Measurements from ENCODE around the gene HIBADH. TPM values are rescaled to one million over a fixed set of nuclear protein-coding genes. Genes with fewer than 3 reads are reported as not detected.

HIBADH gene
- total and polyA plus RNA-seq, 9 of the 15 experiments (the other 6 are each of a cell fraction or from before 2014, with no cell fraction given) = 10.7 to 67.8 (median 36.9) TPM

DNA sequence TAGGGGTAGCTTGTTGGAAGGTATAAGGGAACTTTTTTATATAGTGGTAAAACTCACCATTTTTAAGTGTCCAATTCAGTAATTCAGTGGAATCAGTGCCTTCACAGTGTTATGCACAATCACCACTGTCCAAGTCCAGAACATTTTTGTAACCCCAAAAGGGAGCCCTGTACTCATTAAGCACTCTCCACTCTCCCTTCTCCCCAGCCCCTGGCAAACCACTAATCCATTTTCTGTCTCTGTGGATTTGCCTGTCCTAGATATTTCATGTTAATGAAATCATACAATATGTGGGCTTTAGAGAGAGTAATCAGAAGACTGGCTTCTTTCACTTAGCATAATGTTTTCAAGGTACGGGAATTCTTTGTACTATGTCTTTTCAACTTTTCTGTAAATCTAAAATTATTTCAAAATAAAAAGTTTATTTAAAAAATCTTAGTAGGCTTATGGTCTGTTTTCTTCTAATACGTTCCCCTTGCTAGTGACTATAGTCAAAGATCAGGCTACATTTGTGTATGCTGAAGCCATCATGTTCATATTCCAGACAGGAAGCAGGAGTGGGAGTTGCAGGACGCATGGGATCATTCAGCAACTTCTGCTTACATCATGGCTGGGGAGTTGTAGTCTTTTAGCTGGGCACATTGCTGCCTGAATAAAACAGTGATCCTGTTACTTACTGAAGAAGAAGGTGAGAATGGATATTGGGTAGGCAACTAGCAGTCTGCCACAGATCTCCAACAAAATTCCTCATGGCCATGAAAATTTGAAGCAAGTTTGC lies 41.9 kb upstream of the HIBADH start (continued):
- TF ChIP-seq HCFC1 (IDR thresholded peaks at IDR 0.05; ENCODE audit: low read depth, low read length) (no peak), CBFA2T3 (IDR thresholded peaks at IDR 0.05) (no peak), ZNF77 (CRISPR knock-in tag; IDR thresholded peaks at IDR 0.05) (no peak), TFAP4 (CRISPR knock-in tag; IDR thresholded peaks at IDR 0.05; ENCODE audit: borderline replicate concordance) (no peak), SIRT6 (IDR thresholded peaks at IDR 0.05; ENCODE audit: low read depth, low read length) (no peak), RAD51 (IDR thresholded peaks at IDR 0.05; ENCODE audit: borderline replicate concordance, low read depth) (no peak), MYNN (IDR thresholded peaks at IDR 0.05) (no peak), MYNN (CRISPR knock-in tag; IDR thresholded peaks at IDR 0.05) (no peak)

- Histone ChIP-seq H3K27me3 (ENCODE audit: control insufficient read depth in 2 of 2, insufficient read depth in 2 of 2, low read length in 2 of 2) (no peaks in the 10 kb centered on the region; a peak in 1 of 5 replicates), H4K20me1 (replicated peaks; ENCODE audit: control insufficient read depth, insufficient read depth, low read length) (no peaks in the 10 kb centered on the region), H3K9me3 (replicated peaks; ENCODE audit: control insufficient read depth, insufficient read depth, low read depth, low read length) (no peaks in the 10 kb centered on the region), H3K9me1 (ENCODE audit: control insufficient read depth, insufficient read depth, low read length) (no peaks in the 10 kb centered on the region), H3K4me1 (replicated peaks in 1 of 2; ENCODE audit: control insufficient read depth in 2 of 2, insufficient read depth in 2 of 2, low read length in 2 of 2) (no peaks in the 10 kb centered on the region; a peak in 1 of 5 replicates), H2AFZ (ENCODE audit: low read depth, low read length) (no peak overlapping the region), H3K27ac (ENCODE audit: extremely low read depth, low read depth, low read length) (no peak overlapping the region), H3K79me2 (ENCODE audit: control insufficient read depth, insufficient read depth, low read length) (no peaks in the 10 kb centered on the region), H3K36me3 (ENCODE audit: control insufficient read depth, insufficient read depth, low read length) (no peaks in the 10 kb centered on the region), H3K4me3 (no peak overlapping the region), H3K4me2 (ENCODE audit: insufficient read depth, low read length) (no peak overlapping the region), H3K9ac (ENCODE audit: insufficient read depth in 1 of 2, low read depth in 2 of 2, low read length in 2 of 2) (no peak overlapping the region)
- intact Hi-C loops (cut with micrococcal nuclease) = no loop called here
- ChIA-PET CTCF (ENCODE audit: low intra/inter-chr PET ratio) (no interaction called here), POLR2A (no interaction called here)
- DNase-seq (ENCODE audit: extremely low read depth in 1 of 4, low spot score in 3 of 4) = no peak
- no peak for TF ChIP-seq E2F3 (CRISPR knock-in tag; IDR thresholded peaks at IDR 0.05)
- TF ChIP-seq FOXA3 (CRISPR knock-in tag; conservative IDR thresholded peaks at IDR 0.05 in 1 of 2, IDR thresholded peaks at IDR 0.05 in 1 of 2) = no peak
- TF ChIP-seq ZBTB17 (CRISPR knock-in tag; IDR thresholded peaks at IDR 0.05) = no peak
- TF ChIP-seq U2AF1 (optimal IDR thresholded peaks at IDR 0.05; ENCODE audit: low read depth, low read length) = no peak
- no peak for TF ChIP-seq SIN3B (IDR thresholded peaks at IDR 0.05; ENCODE audit: low read depth)
- no peak for TF ChIP-seq PCBP1 (IDR thresholded peaks at IDR 0.05; ENCODE audit: low read depth, low read length, poor library complexity, severe bottlenecking)
- no peak for TF ChIP-seq LCOR (CRISPR knock-in tag; IDR thresholded peaks at IDR 0.05)
- TF ChIP-seq PURB (CRISPR knock-in tag; IDR thresholded peaks at IDR 0.05; ENCODE audit: low read depth) = no peak
- TF ChIP-seq, protein P1, sequence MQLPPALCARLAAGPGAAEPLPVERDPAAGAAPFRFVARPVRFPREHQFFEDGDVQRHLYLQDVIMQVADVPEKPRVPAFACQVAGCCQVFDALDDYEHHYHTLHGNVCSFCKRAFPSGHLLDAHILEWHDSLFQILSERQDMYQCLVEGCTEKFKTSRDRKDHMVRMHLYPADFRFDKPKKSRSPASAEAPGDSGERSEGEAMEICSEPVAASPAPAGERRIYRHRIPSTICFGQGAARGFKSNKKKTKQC (CRISPR knock-in tag; IDR thresholded peaks at IDR 0.05) = no peak
- no peak for TF ChIP-seq CCNT2 (IDR thresholded peaks at IDR 0.05; ENCODE audit: borderline replicate concordance, extremely low read depth, insufficient read length, low read depth, low read length)
- TF ChIP-seq XRCC4 (IDR thresholded peaks at IDR 0.05; ENCODE audit: extremely low read depth, insufficient read depth, insufficient read length) = no peak
- no peak for TF ChIP-seq ZC3H4 (CRISPR knock-in tag; IDR thresholded peaks at IDR 0.05; ENCODE audit: borderline replicate concordance)
- TF ChIP-seq ZNF134 (CRISPR knock-in tag; conservative IDR thresholded peaks at IDR 0.05) = no peak
- TF ChIP-seq SAFB (IDR thresholded peaks at IDR 0.05; ENCODE audit: borderline replicate concordance, low read depth, low read length) = no peak
- TF ChIP-seq POLR2A (conservative IDR thresholded peaks at IDR 0.05) = no peak
- in situ Hi-C loops (cut with MboI) = no loop called here
- FAIRE-seq = no peak
- no peak for ATAC-seq
- no TSS peak for BruUV-seq (replicated peaks)
- 20% methylated on average over 1 of the region's 1 CpG for WGBS (ENCODE audit: insufficient coverage, low coverage, missing lambda C conversion rate)
Measured at GRCh38 chr7:27703181-27703580, 40.5 kb upstream of the HIBADH start.
